Measurements from ENCODE around the gene OGDH.

- TF ChIP-seq CTCF (conservative IDR thresholded peaks at IDR 0.05; ENCODE audit: low read depth in 2 of 2), result no peak
- TF ChIP-seq STAT1 (IDR thresholded peaks at IDR 0.05; ENCODE audit: unreplicated experiment), result no peak
- TF ChIP-seq EZH2 (IDR thresholded peaks at IDR 0.05; ENCODE audit: low read depth, unreplicated experiment), result no peak
- no peak for TF ChIP-seq EZH2phosphoT487 (IDR thresholded peaks at IDR 0.05; ENCODE audit: unreplicated experiment)
- TF ChIP-seq ZNF114 (CRISPR knock-in tag; IDR thresholded peaks at IDR 0.05), result no peak
- TF ChIP-seq REST (IDR thresholded peaks at IDR 0.05; ENCODE audit: unreplicated experiment), result no peak
- TF ChIP-seq CREB1 (CRISPR knock-in tag; IDR thresholded peaks at IDR 0.05; ENCODE audit: low read depth), result no peak
- no peak for TF ChIP-seq POLR2AphosphoS5 (IDR thresholded peaks at IDR 0.05; ENCODE audit: low read depth)
- no peak for TF ChIP-seq JUNB (IDR thresholded peaks at IDR 0.05; ENCODE audit: unreplicated experiment)
- no peak for TF ChIP-seq ZNF331 (CRISPR knock-in tag; IDR thresholded peaks at IDR 0.05; ENCODE audit: low read depth)
- no peak for TF ChIP-seq ETS1 (IDR thresholded peaks at IDR 0.05)
Measured at GRCh38 chr7:44580945-44581878, 25.2 kb upstream of the OGDH start.

All from GM23338 (cell line).